ENCODE data around the gene FTCD. TPM values are rescaled to one million over a fixed set of nuclear protein-coding genes. Genes with fewer than 3 reads are reported as not detected.

FTCD gene
- total RNA-seq, 1 experiment from 2014 or later: 5.9 TPM

DNA sequence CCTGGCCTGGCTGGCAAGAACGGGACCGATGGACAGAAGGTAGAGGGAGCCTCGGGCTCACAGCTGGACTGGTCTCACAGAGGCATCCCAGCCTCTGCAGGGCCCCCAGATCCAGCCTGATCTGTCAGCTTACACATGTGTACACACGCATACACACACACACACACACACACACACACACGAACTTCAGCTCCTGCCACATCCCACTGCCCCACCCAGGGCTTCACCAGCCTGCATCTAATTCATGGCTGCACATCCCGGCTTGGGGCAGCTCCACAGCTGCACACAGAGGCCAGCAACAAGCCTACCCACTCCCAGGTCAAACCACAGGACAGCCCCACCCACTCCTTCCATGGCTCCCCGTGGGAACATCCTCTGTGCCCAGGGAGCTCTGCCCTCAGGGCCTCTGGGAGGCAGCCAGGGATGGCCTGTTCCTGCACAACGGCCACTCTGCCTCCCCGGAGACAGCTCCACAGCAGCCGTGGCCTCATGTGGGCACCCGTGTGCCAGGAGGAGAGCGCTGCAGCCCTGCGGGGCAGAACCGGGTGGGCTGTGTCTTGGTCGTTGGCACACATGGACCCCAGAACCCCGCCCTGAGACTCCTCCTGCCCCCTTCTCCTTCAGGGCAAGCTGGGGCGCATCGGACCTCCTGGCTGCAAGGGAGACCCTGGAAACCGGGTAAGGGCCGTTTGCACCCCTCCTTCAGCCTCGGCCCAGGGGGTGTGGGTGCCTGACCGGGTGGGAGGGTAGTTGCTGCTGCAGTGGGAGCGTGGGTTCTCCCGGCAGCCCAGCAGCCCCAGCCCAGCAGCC, 38.4 kb downstream of the FTCD start:
- Histone ChIP-seq H3K4me2 (no peak overlapping the region), H3K9me2 (ENCODE audit: insufficient read depth) (no peaks in the 10 kb centered on the region), H3K36me3 (ENCODE audit: low read depth) (no peaks in the 10 kb centered on the region; the same call in 1 of the 2 replicates), H4K20me1 (ENCODE audit: insufficient read depth) (no peaks in the 10 kb centered on the region), H3K27ac (no peak overlapping the region), H3K27me3 (ENCODE audit: insufficient read depth, low read depth) (no peaks in the 10 kb centered on the region), H3F3A (ENCODE audit: insufficient read depth, low read depth) (no peaks in the 10 kb centered on the region), H3K4me3 (no peak overlapping the region), H3K79me2 (ENCODE audit: low read depth) (no peaks in the 10 kb centered on the region), H3K4me1 (replicated peaks; ENCODE audit: insufficient read depth) (no peaks in the 10 kb centered on the region), H2AFZ (no peak overlapping the region), H3K9me3 (ENCODE audit: insufficient read depth, low read depth) (no peaks in the 10 kb centered on the region)
- CTCF ChIA-PET: no interaction called here
- POLR2A ChIA-PET (ENCODE audit: unreplicated experiment): interaction anchor here (0.6 kb wide), 1 partner anchor 63 kb away, joined by 3 read pairs; no protein-coding TSS in a partner anchor
- peak in 1 of 2 experiments; percentile 51 for DNase-seq
- BruUV-seq (replicated peaks): no TSS peak
- intact Hi-C loops (cut with micrococcal nuclease; ENCODE audit: unreplicated experiment): no loop called here
- no peak for TF ChIP-seq EZH2 (IDR thresholded peaks at IDR 0.05; ENCODE audit: low read depth)
- TF ChIP-seq, protein P1, sequence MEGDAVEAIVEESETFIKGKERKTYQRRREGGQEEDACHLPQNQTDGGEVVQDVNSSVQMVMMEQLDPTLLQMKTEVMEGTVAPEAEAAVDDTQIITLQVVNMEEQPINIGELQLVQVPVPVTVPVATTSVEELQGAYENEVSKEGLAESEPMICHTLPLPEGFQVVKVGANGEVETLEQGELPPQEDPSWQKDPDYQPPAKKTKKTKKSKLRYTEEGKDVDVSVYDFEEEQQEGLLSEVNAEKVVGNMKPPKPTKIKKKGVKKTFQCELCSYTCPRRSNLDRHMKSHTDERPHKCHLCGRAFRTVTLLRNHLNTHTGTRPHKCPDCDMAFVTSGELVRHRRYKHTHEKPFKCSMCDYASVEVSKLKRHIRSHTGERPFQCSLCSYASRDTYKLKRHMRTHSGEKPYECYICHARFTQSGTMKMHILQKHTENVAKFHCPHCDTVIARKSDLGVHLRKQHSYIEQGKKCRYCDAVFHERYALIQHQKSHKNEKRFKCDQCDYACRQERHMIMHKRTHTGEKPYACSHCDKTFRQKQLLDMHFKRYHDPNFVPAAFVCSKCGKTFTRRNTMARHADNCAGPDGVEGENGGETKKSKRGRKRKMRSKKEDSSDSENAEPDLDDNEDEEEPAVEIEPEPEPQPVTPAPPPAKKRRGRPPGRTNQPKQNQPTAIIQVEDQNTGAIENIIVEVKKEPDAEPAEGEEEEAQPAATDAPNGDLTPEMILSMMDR (conservative IDR thresholded peaks at IDR 0.05): no peak

DNA sequence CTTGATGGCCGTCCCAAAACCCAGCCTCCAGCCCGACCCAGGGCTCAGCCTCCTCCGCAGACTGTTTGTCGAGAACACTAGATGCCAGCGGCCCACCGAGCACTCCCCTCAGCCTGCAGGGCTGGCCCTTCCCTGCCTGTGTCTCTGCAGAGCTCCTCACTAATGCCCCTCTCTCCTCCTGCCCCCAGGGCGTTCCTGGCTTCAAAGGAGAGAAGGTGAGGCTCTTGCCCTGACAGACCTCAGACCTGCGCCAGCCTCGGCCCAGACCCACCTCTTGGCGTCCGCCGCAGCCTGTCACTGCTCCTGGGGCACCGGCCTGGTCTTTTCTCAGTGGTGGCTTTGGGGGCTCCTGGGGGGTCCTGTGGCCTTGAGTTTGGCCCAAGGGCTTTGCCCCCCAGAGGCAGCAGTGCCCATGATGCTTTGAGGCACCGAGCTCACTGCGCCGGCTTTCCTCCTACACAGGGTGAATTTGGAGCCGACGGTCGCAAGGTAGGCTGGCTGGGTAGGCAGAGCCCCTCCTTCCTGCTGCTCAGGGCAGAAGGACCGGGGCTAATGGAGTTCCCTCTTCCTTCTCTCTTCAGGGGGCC, 39.1 kb downstream of the FTCD start:
- Histone ChIP-seq H3K36me3 (ENCODE audit: low read depth) (no peaks in the 10 kb centered on the region; the same call in 1 of the 2 replicates), H2AFZ (no peak overlapping the region), H3F3A (ENCODE audit: insufficient read depth, low read depth) (no peaks in the 10 kb centered on the region), H3K27me3 (ENCODE audit: insufficient read depth, low read depth) (no peaks in the 10 kb centered on the region), H3K4me3 (no peak overlapping the region), H3K4me1 (replicated peaks; ENCODE audit: insufficient read depth) (no peaks in the 10 kb centered on the region), H3K79me2 (ENCODE audit: low read depth) (no peaks in the 10 kb centered on the region), H3K27ac (no peak overlapping the region), H3K9me2 (ENCODE audit: insufficient read depth) (no peaks in the 10 kb centered on the region), H3K4me2 (no peak overlapping the region), H4K20me1 (ENCODE audit: insufficient read depth) (no peaks in the 10 kb centered on the region), H3K9me3 (ENCODE audit: insufficient read depth, low read depth) (no peaks in the 10 kb centered on the region)
- TF ChIP-seq EZH2 (IDR thresholded peaks at IDR 0.05; ENCODE audit: low read depth): no peak
- BruUV-seq (replicated peaks): no TSS peak
- DNase-seq: no peak
- POLR2A ChIA-PET (ENCODE audit: unreplicated experiment): no interaction called here
- CTCF ChIA-PET: interaction anchor here (0.6 kb wide), 1 partner anchor 722 kb away, joined by 3 read pairs; no protein-coding TSS in a partner anchor
- intact Hi-C loops (cut with micrococcal nuclease; ENCODE audit: unreplicated experiment): no loop called here

DNA sequence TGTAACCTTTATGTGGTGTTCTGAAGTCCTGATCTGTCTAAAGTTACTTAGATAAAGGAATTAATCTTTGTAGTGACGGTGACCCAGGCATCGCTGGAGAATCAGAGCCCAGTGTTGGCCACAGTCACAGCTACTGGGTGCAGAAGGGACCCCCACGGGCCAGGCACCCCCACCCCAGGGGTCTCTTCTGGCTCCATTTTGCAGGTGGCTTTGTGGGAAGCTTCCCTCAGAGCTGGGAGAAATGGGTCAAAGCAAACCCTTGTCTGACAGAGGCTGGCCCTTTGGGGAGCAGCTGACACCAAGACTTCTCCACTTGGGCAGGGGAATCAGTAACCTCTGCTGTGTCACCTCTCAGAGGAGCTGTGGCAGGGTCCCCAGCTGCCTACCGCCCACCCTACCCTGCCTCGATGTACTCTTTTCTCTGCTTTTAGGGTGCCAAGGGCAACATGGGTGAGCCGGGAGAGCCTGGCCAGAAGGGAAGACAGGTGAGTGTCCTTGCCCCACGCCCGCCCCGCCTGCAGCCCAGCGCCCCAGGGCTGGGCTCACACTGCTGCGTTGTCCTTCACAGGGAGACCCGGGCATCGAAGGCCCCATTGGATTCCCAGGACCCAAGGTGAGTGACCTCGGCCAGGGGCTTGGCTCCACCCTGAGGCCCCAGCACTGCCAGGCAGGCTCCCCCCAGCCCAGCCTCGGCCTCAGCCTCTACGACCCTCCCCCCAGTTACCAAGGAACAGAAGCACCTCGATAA, 39.8 kb downstream of the FTCD start:
- Histone ChIP-seq H2AFZ (no peak overlapping the region), H4K20me1 (ENCODE audit: insufficient read depth) (no peaks in the 10 kb centered on the region), H3K4me2 (no peak overlapping the region), H3K4me1 (replicated peaks; ENCODE audit: insufficient read depth) (no peaks in the 10 kb centered on the region), H3K4me3 (no peak overlapping the region), H3K9me2 (ENCODE audit: insufficient read depth) (no peaks in the 10 kb centered on the region), H3K27me3 (ENCODE audit: insufficient read depth, low read depth) (no peaks in the 10 kb centered on the region), H3K36me3 (ENCODE audit: low read depth) (no peaks in the 10 kb centered on the region; the same call in 1 of the 2 replicates), H3K9me3 (ENCODE audit: insufficient read depth, low read depth) (no peaks in the 10 kb centered on the region), H3F3A (ENCODE audit: insufficient read depth, low read depth) (no peaks in the 10 kb centered on the region), H3K79me2 (ENCODE audit: low read depth) (no peaks in the 10 kb centered on the region), H3K27ac (no peak overlapping the region)
- BruUV-seq (replicated peaks): no TSS peak
- ChIA-PET POLR2A (ENCODE audit: unreplicated experiment) (no interaction called here), CTCF (interaction anchor here (0.5 to 0.6 kb wide), 2 partner anchors 14 to 722 kb away, joined by 3 to 6 read pairs; no protein-coding TSS in a partner anchor)
- TF ChIP-seq, protein P1 (conservative IDR thresholded peaks at IDR 0.05): no peak
- TF ChIP-seq EZH2 (IDR thresholded peaks at IDR 0.05; ENCODE audit: low read depth): no peak
- DNase-seq: no peak
- intact Hi-C loops (cut with micrococcal nuclease; ENCODE audit: unreplicated experiment): no loop called here
